GM23248 (cell line): Measurements from ENCODE around the gene FXYD6. TPM values are rescaled to one million over a fixed set of nuclear protein-coding genes. Genes with fewer than 3 reads are reported as not detected.
A peak's percentile ranks its signal among the peaks of the same experiment; 100 is the strongest.

Experiments used
- DNase-seq: peaks from one replicate; pipeline ENCODE4 v3.0.0-alpha.2; 2015
- H2AFZ ChIP-seq: fragments of 200-600 bp; sonication (generic); 2 replicates; pipeline ENCODE4 v1.6.1; 2016; ENCODE audit warnings: antibody characterized with exemption
- H3F3A ChIP-seq: fragments of 200-600 bp; sonication (generic); 2 replicates; pipeline ENCODE4 v1.6.1; 2016; ENCODE audit warnings: mild to moderate bottlenecking, antibody characterized with exemption, mixed run types; ENCODE audit not compliant: insufficient read depth
- H3K27ac ChIP-seq: fragments of 200-600 bp; sonication (generic); 2 replicates; pipeline ENCODE4 v1.5.1; 2016; ENCODE audit warnings: mild to moderate bottlenecking
- H3K27me3 ChIP-seq: fragments of 200-600 bp; sonication (generic); replicated peaks from 2 replicates; pipeline ENCODE4 v1.6.1; 2016; ENCODE audit warnings: mild to moderate bottlenecking; ENCODE audit not compliant: insufficient read depth
- H3K36me3 ChIP-seq: fragments of 200-600 bp; sonication (generic); 2 replicates; pipeline ENCODE4 v1.6.1; 2016; ENCODE audit warnings: low read depth, mild to moderate bottlenecking
- H3K4me1 ChIP-seq: fragments of 200-600 bp; sonication (generic); 2 replicates; pipeline ENCODE4 v1.6.1; 2016; ENCODE audit warnings: mild to moderate bottlenecking; ENCODE audit not compliant: insufficient read depth
- H3K4me2 ChIP-seq: fragments of 200-600 bp; sonication (generic); one replicate; pipeline ENCODE4 v1.6.1; 2016; ENCODE audit warnings: mild to moderate bottlenecking; ENCODE audit not compliant: unreplicated experiment
- H3K4me3 ChIP-seq: fragments of 200-600 bp; sonication (generic); 2 replicates; pipeline ENCODE4 v1.5.1; 2016; ENCODE audit warnings: mild to moderate bottlenecking
- H3K79me2 ChIP-seq: fragments of 200-600 bp; sonication (generic); 2 replicates; pipeline ENCODE4 v1.6.1; 2016; ENCODE audit warnings: mild to moderate bottlenecking; ENCODE audit not compliant: insufficient read depth
- H3K9ac ChIP-seq: fragments of 200-600 bp; sonication (generic); 2 replicates; pipeline ENCODE4 v1.6.1; 2016; ENCODE audit warnings: mild to moderate bottlenecking
- H3K9me2 ChIP-seq: fragments of 200-600 bp; sonication (generic); 2 replicates; pipeline ENCODE4 v1.6.1; 2016; ENCODE audit warnings: mixed run types, mild to moderate bottlenecking, moderate library complexity; ENCODE audit not compliant: insufficient read depth
- H3K9me3 ChIP-seq: fragments of 200-600 bp; sonication (generic); one replicate; pipeline ENCODE4 v1.6.1; 2017; ENCODE audit warnings: low read depth
- H4K20me1 ChIP-seq: fragments of 200-600 bp; sonication (generic); 2 replicates; pipeline ENCODE4 v1.6.0; 2016; ENCODE audit not compliant: insufficient read depth
- EZH2 ChIP-seq: fragments of 200-600 bp; sonication (generic); IDR thresholded peaks from 2 replicates; pipeline ENCODE4 v1.6.1; 2018; ENCODE audit warnings: antibody characterized with exemption, mild to moderate bottlenecking; ENCODE audit not compliant: insufficient read depth, poor library complexity, severe bottlenecking
- EZH2phosphoT487 ChIP-seq: fragments of 200-600 bp; sonication (generic); IDR thresholded peaks from 2 replicates; pipeline ENCODE4 v1.6.1; 2018; ENCODE audit warnings: antibody characterized with exemption, moderate library complexity, mild to moderate bottlenecking, low read depth; ENCODE audit not compliant: insufficient read depth
- WGBS, 2 experiments: methylation state at CpG; one replicate each; pipeline ENCODE4 v1.1.6; 2015 to 2017; ENCODE audit warnings: low lambda C conversion rate in 2 of 2, low coverage in 1 of 2; ENCODE audit errors: missing lambda C conversion rate in 2 of 2; 5-methylcytosine and 5-hydroxymethylcytosine counted together
- in situ Hi-C: fragments of 300-500 bp; cut with MboI; formaldehyde crosslinking; loops from 2 replicates; pipeline ENCODE4 v1.15.0; 2020
- polyA plus RNA-seq: library from polyadenylated mRNA; unstranded; fragments of >200 nt; fragmentation: Nextera tagmentation; extraction: Ambion mirVana; gene quantifications from 2 replicates; pipeline ENCODE4 v1.2.1, GENCODE V29; 2016
- total RNA-seq: library from RNA; depleted of rRNA; stranded (reverse); fragments of >200 nt; shearing (Covaris generic); gene quantifications from 2 replicates; pipeline ENCODE4 v1.2.3, GENCODE V29; 2014

FXYD6 gene
- total and polyA plus RNA-seq, 2 experiments from 2014 or later = not detected

DNA sequence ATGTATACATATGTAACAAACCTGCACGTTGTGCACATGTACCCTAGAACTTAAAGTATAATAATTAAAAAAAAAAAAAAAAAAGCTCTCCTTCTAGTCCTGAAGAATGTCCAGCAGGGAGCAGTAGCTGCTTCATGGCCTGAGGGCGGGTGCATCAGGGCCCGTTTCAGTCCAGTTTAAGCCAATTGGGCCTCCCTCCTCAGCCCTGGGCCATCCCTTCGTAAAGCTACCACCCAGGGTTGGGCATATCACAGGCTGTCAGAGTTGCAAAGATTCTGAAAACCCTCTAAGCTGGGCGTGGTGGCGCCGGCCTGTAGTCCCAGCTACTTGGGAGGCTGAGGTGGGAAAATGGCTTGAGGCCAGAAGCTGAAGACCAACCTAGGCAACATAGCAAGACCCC, 47.3 kb upstream of the FXYD6 start:
- in situ Hi-C loops = no loop called here
- no peaks in the 10 kb centered on the region for H3K9me2 ChIP-seq
- H3K27me3 ChIP-seq = peaks cover 7% of the 10 kb centered on the region; the same call in 1 of the 2 replicates
- 59 to 64% methylated on average over 6 to 7 of the region's 7 CpGs for WGBS, 2 experiments
- no peaks in the 10 kb centered on the region for H3K79me2 ChIP-seq
- no peaks in the 10 kb centered on the region for H3K4me1 ChIP-seq
- H3K9me3 ChIP-seq = no peaks in the 10 kb centered on the region
- TF ChIP-seq EZH2 (no peak), EZH2phosphoT487 (no peak)
- no peak overlapping the region for H3K4me3 ChIP-seq
- H3K9ac ChIP-seq = no peak overlapping the region
- no peak overlapping the region for H3K4me2 ChIP-seq
- H3K36me3 ChIP-seq = no peaks in the 10 kb centered on the region
- no peaks in the 10 kb centered on the region for H4K20me1 ChIP-seq
- H3K27ac ChIP-seq = no peak overlapping the region
- no peaks in the 10 kb centered on the region for H3F3A ChIP-seq
- DNase-seq = peak; percentile 8
- no peak overlapping the region for H2AFZ ChIP-seq

GRCh38 chr11:117923275-117923674, 46.8 kb upstream of the FXYD6 start:
- no peaks in the 10 kb centered on the region for H3K9me3 ChIP-seq
- H4K20me1 ChIP-seq = no peaks in the 10 kb centered on the region
- DNase-seq = no peak
- no peak for TF ChIP-seq EZH2
- no peak for TF ChIP-seq EZH2phosphoT487
- no peaks in the 10 kb centered on the region for H3K4me1 ChIP-seq
- H3K9ac ChIP-seq = no peak overlapping the region
- H3K9me2 ChIP-seq = no peaks in the 10 kb centered on the region
- in situ Hi-C loops = no loop called here
- 45 to 49% methylated on average over 4 of the region's 4 CpGs for WGBS, 2 experiments
- no peak overlapping the region for H3K4me2 ChIP-seq
- H2AFZ ChIP-seq = no peak overlapping the region
- no peaks in the 10 kb centered on the region for H3K36me3 ChIP-seq
- no peak overlapping the region for H3K27ac ChIP-seq
- no peaks in the 10 kb centered on the region for H3F3A ChIP-seq
- H3K4me3 ChIP-seq = no peak overlapping the region
- peaks cover 7% of the 10 kb centered on the region; the same call in 1 of the 2 replicates for H3K27me3 ChIP-seq
- H3K79me2 ChIP-seq = no peaks in the 10 kb centered on the region

DNA sequence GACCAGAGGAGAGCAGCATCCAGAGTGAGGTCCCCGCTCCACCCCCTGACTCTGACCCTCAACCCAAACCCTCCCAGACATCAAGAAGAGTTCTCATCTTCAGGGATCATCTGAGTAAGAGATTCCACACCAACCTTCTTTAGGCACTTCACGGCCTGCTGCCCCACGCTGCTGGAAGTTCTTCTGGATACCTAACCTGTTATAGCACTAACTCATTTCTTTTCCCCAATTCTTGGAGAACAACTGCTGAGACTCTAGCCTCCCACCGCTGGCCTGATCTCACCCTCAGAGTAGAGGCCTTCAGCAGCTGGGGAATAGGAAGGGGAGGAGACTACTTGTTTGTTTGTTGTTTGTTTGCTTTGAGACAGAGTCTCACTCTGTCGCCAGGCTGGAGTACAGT, 45.4 kb upstream of the FXYD6 start:
- H3K27me3 ChIP-seq = no peaks in the 10 kb centered on the region; the same call in 1 of the 2 replicates
- H3K4me2 ChIP-seq = no peak overlapping the region
- no peak overlapping the region for H2AFZ ChIP-seq
- WGBS, 2 experiments = 65 to 66% methylated on average over 5 of the region's 5 CpGs
- H3K9me3 ChIP-seq = no peaks in the 10 kb centered on the region
- no peak overlapping the region for H3K9ac ChIP-seq
- H3K36me3 ChIP-seq = no peaks in the 10 kb centered on the region
- DNase-seq = no peak
- H3F3A ChIP-seq = no peaks in the 10 kb centered on the region
- no peaks in the 10 kb centered on the region for H3K79me2 ChIP-seq
- no peaks in the 10 kb centered on the region for H3K4me1 ChIP-seq
- no peak overlapping the region for H3K27ac ChIP-seq
- H4K20me1 ChIP-seq = no peaks in the 10 kb centered on the region
- no peaks in the 10 kb centered on the region for H3K9me2 ChIP-seq
- no peak for TF ChIP-seq EZH2
- TF ChIP-seq EZH2phosphoT487 = no peak
- H3K4me3 ChIP-seq = no peak overlapping the region
- in situ Hi-C loops = no loop called here

DNA sequence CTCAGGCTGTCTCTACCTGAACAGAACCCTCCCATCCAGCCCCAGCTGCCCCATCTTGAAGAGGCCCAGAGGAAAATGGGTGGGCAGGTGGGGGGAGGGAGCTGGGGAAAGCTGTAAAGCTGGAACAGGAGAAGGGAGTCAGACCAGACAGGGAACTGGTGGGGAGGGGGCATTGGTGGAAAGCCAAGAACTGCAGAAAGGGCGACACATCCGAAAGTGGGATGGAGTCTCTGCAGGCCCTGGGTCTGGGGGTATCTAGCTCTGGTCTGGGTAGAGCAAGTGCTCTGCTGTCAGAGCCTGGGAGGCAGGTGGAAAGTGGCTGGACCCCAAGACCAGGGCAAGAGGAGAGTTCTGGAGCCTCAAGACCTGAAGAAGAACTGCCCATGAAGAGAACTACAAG, 45.0 kb upstream of the FXYD6 start:
- Histone ChIP-seq H3K9ac (no peak overlapping the region), H3K27me3 (no peaks in the 10 kb centered on the region; the same call in 1 of the 2 replicates), H4K20me1 (no peaks in the 10 kb centered on the region), H3K9me3 (no peaks in the 10 kb centered on the region), H3K36me3 (no peaks in the 10 kb centered on the region), H3K9me2 (no peaks in the 10 kb centered on the region), H3K79me2 (no peaks in the 10 kb centered on the region), H3K4me2 (no peak overlapping the region), H2AFZ (no peak overlapping the region), H3F3A (no peaks in the 10 kb centered on the region), H3K4me1 (no peaks in the 10 kb centered on the region), H3K4me3 (no peak overlapping the region), H3K27ac (no peak overlapping the region)
- WGBS, 2 experiments = 63 to 66% methylated on average over 2 of the region's 2 CpGs
- no peak for TF ChIP-seq EZH2phosphoT487
- TF ChIP-seq EZH2 = no peak
- in situ Hi-C loops = no loop called here
- no peak for DNase-seq

DNA sequence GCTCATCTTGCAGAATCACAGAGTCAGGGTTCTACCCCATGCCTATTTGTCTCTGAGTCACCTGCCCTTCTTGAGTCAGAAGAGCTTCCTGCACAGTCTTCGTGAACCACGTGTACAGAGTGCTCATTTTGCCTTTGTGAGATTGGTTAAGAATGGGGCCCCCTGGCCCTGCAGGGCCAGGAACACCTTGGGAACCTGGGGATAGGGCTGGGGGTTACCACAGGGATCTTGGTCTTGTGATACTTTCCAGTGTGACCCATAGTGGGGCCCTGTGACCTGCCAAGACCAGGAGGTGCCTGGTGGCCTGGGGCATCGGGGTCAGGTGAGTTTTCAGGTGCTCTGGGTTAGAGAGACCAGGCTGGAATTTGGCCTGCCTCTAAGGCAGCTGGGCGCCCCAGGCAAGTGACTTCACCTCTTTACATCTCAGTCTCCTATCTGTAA, 43.3 kb upstream of the FXYD6 start:
- H3K27ac ChIP-seq = no peak overlapping the region
- no peak overlapping the region for H3K9ac ChIP-seq
- H4K20me1 ChIP-seq = no peaks in the 10 kb centered on the region
- H2AFZ ChIP-seq = no peak overlapping the region
- H3K9me2 ChIP-seq = no peaks in the 10 kb centered on the region
- no peak for DNase-seq
- no peaks in the 10 kb centered on the region; the same call in 1 of the 2 replicates for H3K27me3 ChIP-seq
- H3K79me2 ChIP-seq = no peaks in the 10 kb centered on the region
- 72 to 80% methylated on average over 4 of the region's 4 CpGs for WGBS, 2 experiments
- no peaks in the 10 kb centered on the region for H3K4me1 ChIP-seq
- no peak overlapping the region for H3K4me2 ChIP-seq
- no peak overlapping the region for H3K4me3 ChIP-seq
- in situ Hi-C loops = no loop called here
- H3K9me3 ChIP-seq = no peaks in the 10 kb centered on the region
- H3F3A ChIP-seq = no peaks in the 10 kb centered on the region
- H3K36me3 ChIP-seq = no peaks in the 10 kb centered on the region
- TF ChIP-seq EZH2 = no peak
- no peak for TF ChIP-seq EZH2phosphoT487
